NCI-H2196 treated with DMSO at 0.1 percent for 48 hours (cell line): ENCODE measurements around the gene TBATA.
"Not testable (repeated sequence)": the region's sequence is repeated elsewhere in the genome, so short reads cannot be mapped to it uniquely, and the experiment has no call there.

Source experiments
- DNase-seq: peaks from one replicate; lab custom pipeline; 2025; ENCODE audit not compliant: unreplicated experiment; lab: John Stamatoyannopoulos, UW

TBATA gene

GRCh38 chr10:70779511-70780369 is 5.4 kb downstream of the TBATA start:
- DNase-seq: no peak

GRCh38 chr10:70779088-70779487 is 6.1 kb downstream of the TBATA start:
- no peak for DNase-seq

- no peak for DNase-seq
These were observed 6.8 kb downstream of the TBATA start for GRCh38 chr10:70778267-70778924.

GRCh38 chr10:70777063-70777875 is 7.9 kb downstream of the TBATA start:
- no peak for DNase-seq

- no peak for DNase-seq
These were observed 8.6 kb downstream of the TBATA start for GRCh38 chr10:70776455-70777005.

GRCh38 chr10:70775679-70776454 is 9.3 kb downstream of the TBATA start:
- DNase-seq: no peak

- no peak for DNase-seq
These were observed 10.1 kb downstream of the TBATA start for GRCh38 chr10:70774810-70775678.

GRCh38 chr10:70773965-70774809 is 11.0 kb downstream of the TBATA start:
- no peak for DNase-seq

- no peak for DNase-seq
These were observed 11.7 kb downstream of the TBATA start for GRCh38 chr10:70773461-70773860.

- no peak for DNase-seq
These were observed 12.6 kb downstream of the TBATA start for GRCh38 chr10:70772627-70773026.

- DNase-seq: no peak
These were observed 13.6 kb downstream of the TBATA start for GRCh38 chr10:70771311-70772194.

- not testable (repeated sequence) for DNase-seq
These were observed 14.7 kb downstream of the TBATA start for GRCh38 chr10:70770516-70770915.

- no peak for DNase-seq
These were observed 15.2 kb downstream of the TBATA start for GRCh38 chr10:70770001-70770400.

- DNase-seq: no peak
These were observed 16.1 kb downstream of the TBATA start for GRCh38 chr10:70769121-70769520.

- DNase-seq: not testable (repeated sequence)
These were observed 17.0 kb downstream of the TBATA start for GRCh38 chr10:70768026-70768685.

GRCh38 chr10:70765794-70766594 is 19.2 kb downstream of the TBATA start:
- no peak for DNase-seq
